HG02943 (cell line): ENCODE results near the gene ENTHD1.

Experiments used
- ATAC-seq: cut with Tn5 transposase; IDR thresholded peaks from one replicate; pipeline ENCODE4 v1.9.1; 2021; ENCODE audit warnings: mild to moderate bottlenecking, low read depth, moderate library complexity; ENCODE audit not compliant: unreplicated experiment

The ENTHD1 gene

GRCh38 chr22:39800790-39801520 is 92.6 kb downstream of the ENTHD1 start:
- ATAC-seq = no peak

- ATAC-seq = no peak
Measured at GRCh38 chr22:39797528-39798147, 95.9 kb downstream of the ENTHD1 start.

- no peak for ATAC-seq
Measured at GRCh38 chr22:39789788-39790187, 103.8 kb downstream of the ENTHD1 start.

GRCh38 chr22:39785232-39785631 is 108.3 kb downstream of the ENTHD1 start:
- no peak for ATAC-seq

GRCh38 chr22:39777716-39778454 is 115.7 kb downstream of the ENTHD1 start:
- ATAC-seq = no peak

GRCh38 chr22:39776295-39777009 is 117.1 kb downstream of the ENTHD1 start:
- ATAC-seq = no peak

- ATAC-seq = no peak
Measured at GRCh38 chr22:39773976-39774539, 119.5 kb downstream of the ENTHD1 start.

GRCh38 chr22:39773503-39773902 is 120.1 kb downstream of the ENTHD1 start:
- no peak for ATAC-seq

- no peak for ATAC-seq
Measured at GRCh38 chr22:39771486-39771885, 122.1 kb downstream of the ENTHD1 start.

GRCh38 chr22:39765661-39766060 is 127.9 kb downstream of the ENTHD1 start:
- ATAC-seq = no peak

- no peak for ATAC-seq
Measured at GRCh38 chr22:39765046-39765445, 128.5 kb downstream of the ENTHD1 start.

- ATAC-seq = no peak
Measured at GRCh38 chr22:39763276-39763675, 130.3 kb downstream of the ENTHD1 start.

GRCh38 chr22:39750759-39751158 is 142.8 kb downstream of the ENTHD1 start:
- no peak for ATAC-seq

GRCh38 chr22:39748877-39749276 is 144.7 kb downstream of the ENTHD1 start:
- ATAC-seq = no peak

GRCh38 chr22:39746600-39747262 is 146.8 kb downstream of the ENTHD1 start:
- ATAC-seq = no peak

GRCh38 chr22:39745789-39746188 is 147.8 kb downstream of the ENTHD1 start:
- no peak for ATAC-seq

GRCh38 chr22:39744353-39744752 is 149.2 kb downstream of the ENTHD1 start:
- ATAC-seq = no peak

- no peak for ATAC-seq
Measured at GRCh38 chr22:39743935-39744334, 149.6 kb downstream of the ENTHD1 start.

- ATAC-seq = no peak
Measured at GRCh38 chr22:39739338-39740027, 154.1 kb downstream of the ENTHD1 start.
